Stimulated activated CD4-positive, alpha-beta T cell treated with anti-CD3 and anti-CD28 coated beads, Interleukin-15, amount 100 ng/mL, for 24 hours (primary cell): ENCODE data around the gene SUV39H1.
"Not testable (repeated sequence)": the region's sequence is repeated elsewhere in the genome, so short reads cannot be mapped to it uniquely, and the experiment has no call there.

Source experiments
- DNase-seq: peaks from one replicate; pipeline ENCODE4 v3.0.0-alpha.2; 2020

Gene SUV39H1

GRCh38 chrX:48696301-48696908 lies at the start of gene SUV39H1:
TSS of gene SUV39H1 (plus strand) at chrX:48696734. CDS start at chrX:48696785, 51 bp downstream.
- DNase-seq = peak; percentile 88

- peak; percentile 6 for DNase-seq
Observed at GRCh38 chrX:48648336-48648751, 48.2 kb upstream of the SUV39H1 start.

- no peak for DNase-seq
Observed at GRCh38 chrX:48649102-48649501, 47.4 kb upstream of the SUV39H1 start.

- DNase-seq = not testable (repeated sequence)
Observed at GRCh38 chrX:48652055-48652579, 44.4 kb upstream of the SUV39H1 start.

GRCh38 chrX:48654746-48655145 lies 41.8 kb upstream of the SUV39H1 start:
- not testable (repeated sequence) for DNase-seq

- DNase-seq = not testable (repeated sequence)
Observed at GRCh38 chrX:48659686-48660085, 36.8 kb upstream of the SUV39H1 start.

GRCh38 chrX:48663241-48663640 lies 33.3 kb upstream of the SUV39H1 start:
- DNase-seq = peak; percentile 9

GRCh38 chrX:48664156-48664555 lies 32.4 kb upstream of the SUV39H1 start:
- DNase-seq = no peak

- no peak for DNase-seq
Observed at GRCh38 chrX:48665991-48666390, 30.5 kb upstream of the SUV39H1 start.

GRCh38 chrX:48666649-48667048 lies 29.9 kb upstream of the SUV39H1 start:
- DNase-seq = no peak

- DNase-seq = no peak
Observed at GRCh38 chrX:48667509-48667908, 29.0 kb upstream of the SUV39H1 start.

GRCh38 chrX:48668187-48668586 lies 28.3 kb upstream of the SUV39H1 start:
- DNase-seq = not testable (repeated sequence)

GRCh38 chrX:48676106-48676892 lies 20.2 kb upstream of the SUV39H1 start:
- peak; percentile 91 for DNase-seq

GRCh38 chrX:48676893-48677270 lies 19.7 kb upstream of the SUV39H1 start:
- peak; percentile 27 for DNase-seq

GRCh38 chrX:48677516-48677915 lies 19.0 kb upstream of the SUV39H1 start:
- no peak for DNase-seq

GRCh38 chrX:48680467-48680866 lies 16.1 kb upstream of the SUV39H1 start:
- DNase-seq = peak; percentile 44

GRCh38 chrX:48680925-48681324 lies 15.6 kb upstream of the SUV39H1 start:
- not testable (repeated sequence) for DNase-seq

- no peak for DNase-seq
Observed at GRCh38 chrX:48681539-48682183, 14.9 kb upstream of the SUV39H1 start.

- DNase-seq = not testable (repeated sequence)
Observed at GRCh38 chrX:48682795-48683194, 13.7 kb upstream of the SUV39H1 start.

- DNase-seq = peak; percentile 60
Observed at GRCh38 chrX:48683411-48683982, 13.0 kb upstream of the SUV39H1 start, which contains the start of gene WAS. TSS of gene WAS (plus strand) at chrX:48683799. CDS start at chrX:48683854, 55 bp downstream.

GRCh38 chrX:48684134-48684533 lies 12.4 kb upstream of the SUV39H1 start:
- DNase-seq = no peak

- DNase-seq = no peak
Observed at GRCh38 chrX:48685416-48685815, 11.1 kb upstream of the SUV39H1 start.

GRCh38 chrX:48688531-48689150 lies 7.9 kb upstream of the SUV39H1 start:
- no peak for DNase-seq
